GM23248 (cell line): ENCODE data around the gene NXPH2.

Source experiments
- EZH2 ChIP-seq: fragments of 200-600 bp; sonication (generic); IDR thresholded peaks from 2 replicates; pipeline ENCODE4 v1.6.1; 2018; ENCODE audit warnings: antibody characterized with exemption, mild to moderate bottlenecking; ENCODE audit not compliant: insufficient read depth, poor library complexity, severe bottlenecking
- EZH2phosphoT487 ChIP-seq: fragments of 200-600 bp; sonication (generic); IDR thresholded peaks from 2 replicates; pipeline ENCODE4 v1.6.1; 2018; ENCODE audit warnings: antibody characterized with exemption, moderate library complexity, mild to moderate bottlenecking, low read depth; ENCODE audit not compliant: insufficient read depth

DNA sequence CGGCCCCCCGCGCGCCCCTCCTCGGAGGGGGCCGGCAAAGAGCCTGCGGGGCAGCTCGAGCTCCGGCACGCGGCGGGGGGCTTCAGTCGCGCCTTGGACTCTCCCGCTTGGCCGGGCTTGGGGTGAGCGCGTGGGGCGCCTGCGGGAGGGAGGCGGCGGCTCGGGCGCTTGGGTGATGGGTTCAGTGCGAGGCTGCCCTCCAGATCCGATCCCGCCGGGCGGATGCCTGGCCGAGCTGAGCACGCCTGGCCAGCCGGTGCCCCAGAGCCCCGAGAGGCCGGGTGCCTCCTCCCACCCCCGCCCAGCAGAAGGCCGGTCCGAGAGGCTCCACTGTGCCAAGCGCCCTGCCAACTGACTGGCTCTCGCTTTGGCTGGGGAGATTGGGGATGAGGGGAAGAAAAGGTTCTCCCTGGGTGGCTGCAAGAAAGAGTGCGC lies 273 bp upstream of the NXPH2 start:
- TF ChIP-seq EZH2phosphoT487 = no peak
- no peak for TF ChIP-seq EZH2
